ENCODE measurements around the gene CCNI2.

DNA sequence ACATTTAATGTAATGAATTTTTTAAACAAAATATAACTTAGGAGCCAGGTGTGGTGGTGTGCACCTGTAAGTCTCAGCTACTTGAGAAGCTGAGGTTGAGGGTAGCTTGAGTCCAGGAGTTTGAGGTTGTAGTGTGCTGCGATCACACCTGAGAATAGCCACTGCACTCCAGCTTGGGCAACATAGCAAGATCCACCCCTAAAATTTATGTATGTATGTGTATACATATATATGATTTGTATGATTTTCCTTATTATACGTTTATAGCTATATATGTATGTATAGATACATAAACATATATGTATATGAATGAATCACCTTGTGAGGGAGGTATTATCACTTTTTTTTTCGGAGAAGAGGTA, 653 bp upstream of the CCNI2 start:
- TF ChIP-seq ZBTB7A (IDR thresholded peaks at IDR 0.05; ENCODE audit: low read depth) (no peak), CEBPB (IDR thresholded peaks at IDR 0.05) (no peak), EP300 (IDR thresholded peaks at IDR 0.05; ENCODE audit: borderline replicate concordance) (no peak), RAD21 (IDR thresholded peaks at IDR 0.05; ENCODE audit: low read depth) (no peak), TAF1 (IDR thresholded peaks at IDR 0.05; ENCODE audit: low read depth) (no peak), YY1 (IDR thresholded peaks at IDR 0.05; ENCODE audit: low read depth) (no peak), FOXM1 (IDR thresholded peaks at IDR 0.05; ENCODE audit: borderline replicate concordance, low read depth) (no peak), CREB1 (IDR thresholded peaks at IDR 0.05; ENCODE audit: low read depth) (no peak), TEAD4 (IDR thresholded peaks at IDR 0.05) (no peak), EGR1 (IDR thresholded peaks at IDR 0.05) (no peak), NFIC (IDR thresholded peaks at IDR 0.05) (no peak), TCF12 (IDR thresholded peaks at IDR 0.05; ENCODE audit: low read depth) (no peak)
- TF ChIP-seq, protein P1, sequence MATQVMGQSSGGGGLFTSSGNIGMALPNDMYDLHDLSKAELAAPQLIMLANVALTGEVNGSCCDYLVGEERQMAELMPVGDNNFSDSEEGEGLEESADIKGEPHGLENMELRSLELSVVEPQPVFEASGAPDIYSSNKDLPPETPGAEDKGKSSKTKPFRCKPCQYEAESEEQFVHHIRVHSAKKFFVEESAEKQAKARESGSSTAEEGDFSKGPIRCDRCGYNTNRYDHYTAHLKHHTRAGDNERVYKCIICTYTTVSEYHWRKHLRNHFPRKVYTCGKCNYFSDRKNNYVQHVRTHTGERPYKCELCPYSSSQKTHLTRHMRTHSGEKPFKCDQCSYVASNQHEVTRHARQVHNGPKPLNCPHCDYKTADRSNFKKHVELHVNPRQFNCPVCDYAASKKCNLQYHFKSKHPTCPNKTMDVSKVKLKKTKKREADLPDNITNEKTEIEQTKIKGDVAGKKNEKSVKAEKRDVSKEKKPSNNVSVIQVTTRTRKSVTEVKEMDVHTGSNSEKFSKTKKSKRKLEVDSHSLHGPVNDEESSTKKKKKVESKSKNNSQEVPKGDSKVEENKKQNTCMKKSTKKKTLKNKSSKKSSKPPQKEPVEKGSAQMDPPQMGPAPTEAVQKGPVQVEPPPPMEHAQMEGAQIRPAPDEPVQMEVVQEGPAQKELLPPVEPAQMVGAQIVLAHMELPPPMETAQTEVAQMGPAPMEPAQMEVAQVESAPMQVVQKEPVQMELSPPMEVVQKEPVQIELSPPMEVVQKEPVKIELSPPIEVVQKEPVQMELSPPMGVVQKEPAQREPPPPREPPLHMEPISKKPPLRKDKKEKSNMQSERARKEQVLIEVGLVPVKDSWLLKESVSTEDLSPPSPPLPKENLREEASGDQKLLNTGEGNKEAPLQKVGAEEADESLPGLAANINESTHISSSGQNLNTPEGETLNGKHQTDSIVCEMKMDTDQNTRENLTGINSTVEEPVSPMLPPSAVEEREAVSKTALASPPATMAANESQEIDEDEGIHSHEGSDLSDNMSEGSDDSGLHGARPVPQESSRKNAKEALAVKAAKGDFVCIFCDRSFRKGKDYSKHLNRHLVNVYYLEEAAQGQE (IDR thresholded peaks at IDR 0.05; ENCODE audit: low read depth): no peak
- TF ChIP-seq, protein P2, sequence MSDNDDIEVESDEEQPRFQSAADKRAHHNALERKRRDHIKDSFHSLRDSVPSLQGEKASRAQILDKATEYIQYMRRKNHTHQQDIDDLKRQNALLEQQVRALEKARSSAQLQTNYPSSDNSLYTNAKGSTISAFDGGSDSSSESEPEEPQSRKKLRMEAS (IDR thresholded peaks at IDR 0.05): no peak

Measured in Ishikawa (cell line).